ENCODE data around the gene WDR7.

DNA sequence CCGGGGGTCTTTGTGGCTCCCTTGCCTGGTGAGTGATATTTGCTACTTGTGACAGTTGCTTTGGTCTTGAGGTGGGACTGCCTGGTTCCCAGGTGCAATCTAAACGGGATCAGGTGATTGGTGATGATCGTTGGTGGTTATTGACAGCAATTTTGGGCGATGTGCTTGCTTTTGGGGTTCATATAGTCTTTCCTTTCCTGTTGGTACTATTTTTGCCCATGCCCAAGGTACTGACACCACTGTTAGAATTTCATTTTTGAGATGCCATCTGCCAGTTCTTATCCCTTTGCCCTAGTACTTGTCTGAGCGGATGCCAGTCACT is 573 bp downstream of the WDR7 start:
- TF ChIP-seq, protein P1, sequence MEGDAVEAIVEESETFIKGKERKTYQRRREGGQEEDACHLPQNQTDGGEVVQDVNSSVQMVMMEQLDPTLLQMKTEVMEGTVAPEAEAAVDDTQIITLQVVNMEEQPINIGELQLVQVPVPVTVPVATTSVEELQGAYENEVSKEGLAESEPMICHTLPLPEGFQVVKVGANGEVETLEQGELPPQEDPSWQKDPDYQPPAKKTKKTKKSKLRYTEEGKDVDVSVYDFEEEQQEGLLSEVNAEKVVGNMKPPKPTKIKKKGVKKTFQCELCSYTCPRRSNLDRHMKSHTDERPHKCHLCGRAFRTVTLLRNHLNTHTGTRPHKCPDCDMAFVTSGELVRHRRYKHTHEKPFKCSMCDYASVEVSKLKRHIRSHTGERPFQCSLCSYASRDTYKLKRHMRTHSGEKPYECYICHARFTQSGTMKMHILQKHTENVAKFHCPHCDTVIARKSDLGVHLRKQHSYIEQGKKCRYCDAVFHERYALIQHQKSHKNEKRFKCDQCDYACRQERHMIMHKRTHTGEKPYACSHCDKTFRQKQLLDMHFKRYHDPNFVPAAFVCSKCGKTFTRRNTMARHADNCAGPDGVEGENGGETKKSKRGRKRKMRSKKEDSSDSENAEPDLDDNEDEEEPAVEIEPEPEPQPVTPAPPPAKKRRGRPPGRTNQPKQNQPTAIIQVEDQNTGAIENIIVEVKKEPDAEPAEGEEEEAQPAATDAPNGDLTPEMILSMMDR (IDR thresholded peaks at IDR 0.05; ENCODE audit: poor library complexity): no peak
- TF ChIP-seq EZH2phosphoT487 (IDR thresholded peaks at IDR 0.05; ENCODE audit: low read depth, severe bottlenecking, unreplicated experiment): no peak
